Measurements from ENCODE around the gene GRIFIN.

Gene GRIFIN

DNA sequence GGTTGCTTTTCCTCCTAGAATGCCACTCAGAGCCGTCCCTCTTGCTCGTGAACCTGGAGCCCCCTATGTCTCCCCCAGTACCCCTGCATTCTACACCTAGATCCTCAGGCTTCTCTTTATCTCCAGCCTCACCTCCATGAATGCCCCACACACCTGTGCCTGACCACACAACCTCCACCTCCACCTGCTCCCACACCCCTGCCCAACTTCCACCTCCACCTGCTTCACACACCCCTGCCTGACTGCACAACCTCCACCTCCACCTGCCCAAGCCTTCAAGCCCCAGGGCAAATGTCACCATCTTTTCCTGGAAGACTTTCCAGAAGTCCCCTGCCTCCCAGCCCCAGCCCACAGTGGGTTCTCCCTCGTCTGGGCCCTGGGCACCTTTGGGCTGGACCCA is 36.5 kb upstream of the GRIFIN start:
- no peak for DNase-seq (ENCODE audit: low read depth in 2 of 2)

DNA sequence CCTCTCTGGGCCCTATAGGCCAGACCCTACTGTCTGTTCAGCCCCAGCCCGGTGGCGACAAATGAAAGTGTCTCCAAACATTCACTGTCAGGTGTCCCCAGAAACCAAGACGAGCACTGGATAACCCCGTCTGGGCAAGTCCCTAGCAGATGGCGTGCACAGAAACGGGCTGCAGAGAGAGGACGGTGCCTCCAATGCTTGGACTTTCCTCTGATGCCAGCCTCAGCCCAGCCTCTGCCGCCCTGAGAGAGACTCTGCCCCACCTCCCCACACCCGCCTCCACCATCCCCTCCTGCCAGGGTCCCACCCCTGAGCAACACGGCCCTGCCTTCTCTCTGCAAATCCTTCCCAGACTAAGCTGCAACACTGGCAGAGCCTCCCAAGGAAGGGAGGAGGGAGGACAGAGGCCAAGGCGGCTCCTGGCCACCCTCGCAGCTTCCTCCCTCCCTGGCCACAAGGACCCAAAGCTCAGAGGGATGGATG is 36.0 kb upstream of the GRIFIN start:
- no peak for DNase-seq (ENCODE audit: low read depth in 2 of 2)

DNA sequence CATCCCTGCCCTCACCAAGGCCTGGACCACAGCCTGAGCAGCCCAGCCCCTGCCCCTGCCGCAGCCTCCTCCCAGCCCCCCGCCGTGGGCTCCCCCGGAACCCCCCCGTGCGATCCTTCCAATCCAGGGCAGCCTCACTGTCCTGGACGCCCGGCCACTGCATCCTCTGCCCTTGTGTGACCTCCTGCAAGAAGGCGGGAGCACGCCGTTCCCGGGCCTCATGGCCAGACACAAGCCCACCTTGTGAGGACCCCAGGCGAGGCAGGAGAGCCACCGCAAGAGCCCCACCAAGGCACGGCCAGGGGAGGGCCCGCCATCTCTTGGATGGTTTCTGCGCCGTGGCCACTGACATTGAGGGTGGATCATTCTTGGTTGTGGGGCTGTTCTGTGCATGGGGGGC is 35.6 kb upstream of the GRIFIN start:
- DNase-seq (ENCODE audit: low read depth in 2 of 2), result no peak

DNA sequence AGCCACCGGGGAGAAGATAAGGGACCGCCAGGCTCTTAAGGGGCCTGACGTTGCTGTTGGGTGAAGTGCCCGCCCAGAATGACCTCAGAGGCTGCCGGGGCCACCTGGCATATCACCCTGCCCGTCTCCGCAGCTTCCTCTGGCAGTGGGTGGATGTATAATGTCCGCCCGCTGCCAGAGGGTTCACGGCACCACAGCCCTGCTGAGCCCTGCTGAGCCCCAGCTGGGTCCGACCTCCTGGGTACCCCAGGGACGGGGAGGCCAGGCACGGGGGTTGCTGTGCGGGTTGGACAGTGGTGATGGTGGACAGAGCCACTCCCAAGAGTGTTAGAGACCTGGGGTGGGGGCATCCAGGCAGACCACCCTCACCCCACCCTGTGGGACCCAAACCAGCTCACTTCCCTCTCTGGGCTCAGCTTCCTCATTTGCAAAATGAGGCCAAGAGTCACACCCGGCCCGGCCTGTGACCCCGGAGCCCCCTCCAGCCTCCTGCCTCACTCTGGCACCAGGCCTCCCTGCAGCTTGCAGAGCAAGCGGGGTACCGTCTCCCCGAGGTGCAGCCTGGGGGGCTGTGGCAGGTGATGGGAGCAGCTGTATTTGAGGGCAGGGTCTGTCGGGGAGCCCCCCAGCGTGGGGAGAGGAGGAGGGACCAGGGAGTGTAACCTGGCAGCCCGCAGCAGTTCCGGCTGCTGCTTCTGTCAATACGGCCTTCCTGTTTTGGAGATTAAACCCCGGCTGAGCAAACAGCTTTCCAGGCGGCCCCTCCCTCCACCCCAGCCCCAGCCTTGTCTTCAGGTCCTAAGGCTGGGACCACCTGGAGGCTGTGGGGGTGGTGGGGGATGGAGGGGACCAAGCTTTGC is 34.9 kb upstream of the GRIFIN start:
- DNase-seq (ENCODE audit: low read depth in 2 of 2), result no peak

DNA sequence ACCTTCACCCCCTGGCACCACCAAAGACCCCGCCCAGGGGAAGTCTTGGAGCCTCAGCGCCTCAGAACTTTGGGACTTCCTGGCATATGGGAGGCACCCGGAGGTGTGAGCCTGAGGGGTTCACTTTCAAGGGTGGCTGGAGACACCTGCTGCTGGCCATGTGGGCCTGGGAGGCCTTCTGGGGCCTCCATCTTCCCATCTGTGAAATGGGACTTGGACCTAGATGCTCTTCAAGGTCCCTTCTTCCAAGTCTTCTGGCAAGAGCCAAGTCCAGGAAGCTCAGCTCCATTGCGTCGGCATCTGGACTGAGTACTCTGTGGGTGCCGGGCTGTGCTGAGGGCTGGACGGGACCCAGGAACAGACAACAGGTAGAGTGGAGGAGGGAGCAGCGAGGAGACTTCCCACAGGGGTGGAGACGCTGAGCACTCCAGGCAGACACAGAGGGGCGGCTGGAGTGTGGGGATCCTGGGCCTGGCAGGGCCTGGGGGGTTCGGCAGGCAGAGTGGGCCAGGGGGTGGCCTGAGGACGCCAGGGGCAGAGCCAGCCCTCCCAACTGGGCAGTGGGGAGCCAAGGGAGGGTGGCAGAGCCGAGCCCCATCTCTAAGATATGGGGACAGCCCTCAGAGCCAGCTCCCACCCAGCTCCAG is 34.1 kb upstream of the GRIFIN start:
- DNase-seq (ENCODE audit: low read depth in 2 of 2), result no peak

DNA sequence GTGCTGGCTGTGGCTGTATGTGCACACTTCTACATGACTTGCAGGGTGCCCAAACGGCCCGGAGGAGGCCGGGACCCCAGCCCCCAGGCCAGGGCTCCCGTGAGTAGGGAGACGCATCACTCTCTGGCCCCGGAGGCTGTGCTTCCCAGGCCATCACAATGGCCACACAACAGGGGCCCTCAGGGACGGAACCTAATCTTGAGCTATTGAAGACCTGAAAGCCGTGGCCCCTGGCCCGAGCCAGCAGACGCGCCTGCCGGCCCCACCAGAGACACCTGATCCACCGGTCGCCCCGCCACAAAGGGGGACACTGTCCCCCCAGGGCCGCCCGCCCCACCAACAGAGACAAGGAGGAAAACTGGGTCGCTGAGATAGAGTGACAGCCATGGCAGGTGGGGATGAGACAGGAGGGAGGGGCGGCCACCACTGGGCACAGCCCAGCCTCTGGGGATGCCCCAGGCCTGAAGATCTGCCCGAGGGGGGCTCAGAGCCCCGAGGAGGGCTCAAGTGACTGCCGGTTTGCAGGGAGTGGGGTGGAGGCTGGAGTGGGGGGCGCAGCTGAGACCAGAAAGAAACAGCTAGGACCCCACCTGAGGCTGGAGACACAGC is 33.2 kb upstream of the GRIFIN start:
- no peak for DNase-seq (ENCODE audit: low read depth in 2 of 2)

DNA sequence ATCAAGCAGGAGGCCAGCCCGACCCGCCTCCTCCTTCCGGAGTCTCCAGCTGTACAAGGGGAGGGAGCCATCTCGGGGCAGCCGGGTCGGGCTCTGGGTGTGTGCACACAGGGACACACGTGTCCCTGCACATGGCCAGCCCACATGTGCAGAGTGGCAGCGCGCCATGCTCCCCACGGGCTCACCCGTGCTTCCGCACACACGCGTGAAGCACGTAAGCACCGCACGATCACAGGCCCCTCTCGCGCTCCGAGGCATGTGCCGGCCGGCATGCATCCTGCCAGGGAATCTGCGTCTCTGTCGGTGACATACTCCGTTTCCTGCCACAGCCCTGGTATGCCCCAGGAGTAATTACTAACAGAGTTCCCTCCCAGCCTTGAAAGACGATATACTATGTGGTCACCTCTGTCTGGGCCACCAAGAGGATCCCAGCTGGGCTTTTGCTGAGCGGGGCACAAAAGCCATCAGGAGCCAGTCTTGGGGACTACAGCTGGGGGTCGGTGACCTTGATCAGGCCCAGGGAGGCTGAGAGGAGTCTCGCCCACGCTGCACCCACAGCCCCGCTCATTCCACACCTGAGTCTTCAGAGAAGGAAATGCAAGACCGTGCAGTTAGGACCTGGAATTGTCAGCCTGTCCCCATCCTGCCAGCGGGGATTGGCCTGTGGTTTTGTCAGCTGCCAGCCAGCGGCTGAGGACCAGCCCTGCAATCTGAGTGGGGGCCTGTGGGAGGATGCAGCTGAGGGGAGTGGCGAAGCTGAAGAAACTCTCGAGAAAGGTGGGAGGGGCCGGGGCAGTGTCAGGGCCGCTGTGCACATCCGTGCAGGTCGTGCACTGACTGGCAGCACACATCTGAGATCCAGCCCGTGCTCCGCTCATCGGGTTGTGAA is 32.4 kb upstream of the GRIFIN start:
- peak in 1 of 2 donors; percentile 55 for DNase-seq (ENCODE audit: low read depth in 2 of 2)

DNA sequence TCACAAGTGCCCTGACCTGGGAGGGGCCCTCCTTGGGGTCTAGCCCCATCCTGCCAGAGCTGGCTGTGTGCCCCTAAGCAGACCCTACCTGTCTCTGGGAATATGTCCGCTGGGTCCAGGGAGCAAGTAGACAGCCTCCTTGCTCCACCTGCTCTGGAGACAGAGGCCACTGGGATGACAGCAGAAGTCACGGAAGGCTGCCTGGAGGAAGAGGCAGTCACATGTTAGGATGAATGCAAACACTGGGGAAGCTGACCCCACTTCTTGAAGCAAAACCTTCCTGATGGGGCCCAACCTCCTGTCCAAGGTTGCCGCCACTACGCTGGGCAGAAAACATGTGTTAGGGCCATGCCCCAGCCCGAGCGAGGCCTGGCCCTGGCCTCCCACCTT is 31.7 kb upstream of the GRIFIN start:
- DNase-seq (ENCODE audit: low read depth in 2 of 2), result no peak

DNA sequence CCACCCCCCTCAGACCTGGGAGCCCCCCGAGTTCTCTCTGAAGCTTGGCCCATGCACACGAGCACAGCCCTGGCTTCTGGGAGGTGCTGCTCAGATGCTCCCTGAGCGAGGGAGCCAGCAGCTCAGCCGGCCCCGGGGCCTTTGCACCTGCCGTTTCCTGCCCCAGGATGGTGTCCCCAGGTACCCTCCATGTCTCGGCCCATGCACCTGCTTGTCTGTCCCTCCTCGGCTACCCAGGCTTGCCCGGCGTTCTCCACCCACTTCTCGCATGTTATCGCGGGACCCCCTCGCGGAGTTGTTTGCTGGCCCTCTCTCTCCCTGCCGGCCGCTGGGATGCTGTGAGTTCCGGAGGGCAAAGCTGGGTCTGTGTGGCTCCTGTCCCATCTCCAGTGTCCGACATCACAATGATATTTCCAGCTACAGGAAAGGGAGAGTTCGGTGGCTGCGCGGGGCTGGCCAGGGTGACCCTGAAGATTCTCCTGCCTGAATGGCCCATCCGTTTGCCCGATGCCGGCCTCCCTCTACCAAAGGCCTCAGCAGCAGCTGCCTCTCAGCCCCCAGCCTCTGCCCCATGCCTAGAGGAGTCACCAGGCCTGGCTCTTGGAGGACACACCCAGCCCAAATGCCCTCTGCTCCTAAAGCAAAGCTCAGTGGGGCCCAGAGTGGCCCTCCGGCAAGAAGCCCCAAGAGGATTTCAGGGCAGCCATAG is 31.2 kb upstream of the GRIFIN start:
- no peak for DNase-seq (ENCODE audit: low read depth in 2 of 2)

DNA sequence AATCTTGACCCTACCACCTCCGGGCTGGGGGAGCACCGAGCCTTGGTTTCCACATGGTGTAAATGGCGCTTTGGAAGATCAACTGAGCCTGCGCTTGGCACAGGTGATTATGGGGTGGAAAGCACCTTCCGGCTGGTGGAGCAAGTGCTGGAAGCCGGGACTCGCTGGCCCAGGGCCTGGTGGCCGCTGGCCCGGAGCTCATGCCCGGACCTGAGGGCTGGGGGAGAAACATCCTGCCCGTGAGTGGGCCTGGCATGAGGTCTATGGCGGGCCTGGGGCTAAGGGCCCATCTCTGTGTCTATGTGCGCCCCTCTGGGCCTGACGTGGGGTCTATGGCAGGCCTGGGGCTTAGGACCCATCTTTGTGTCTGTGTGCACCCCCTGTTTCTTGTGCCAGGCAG is 29.2 kb upstream of the GRIFIN start:
- DNase-seq (ENCODE audit: low read depth in 2 of 2), result no peak

DNA sequence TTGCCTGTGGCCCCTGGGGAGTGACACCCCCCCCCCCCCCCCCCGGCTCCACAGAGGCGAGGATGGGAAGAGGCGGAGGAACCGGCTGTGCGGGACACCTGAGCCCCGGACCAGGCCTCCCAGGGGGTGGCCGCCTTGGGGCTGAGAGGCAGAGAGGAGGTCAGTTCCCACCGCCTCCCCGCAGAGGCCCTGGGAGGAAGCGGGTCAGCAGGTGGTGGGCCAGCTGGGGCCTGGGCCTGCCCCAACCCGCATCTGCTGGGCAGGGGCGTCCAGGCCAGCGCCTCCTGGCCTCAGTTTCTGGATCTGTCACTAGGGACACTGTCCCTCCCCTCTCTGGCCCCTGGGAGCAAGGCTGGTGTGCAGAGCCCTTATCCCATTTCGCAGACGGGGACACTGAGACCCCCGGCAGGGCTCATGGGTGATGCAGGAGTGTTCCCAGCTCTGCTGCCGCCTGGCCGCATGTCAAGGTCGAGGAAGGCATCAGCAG is 28.7 kb upstream of the GRIFIN start:
- no peak for DNase-seq (ENCODE audit: low read depth in 2 of 2)

DNA sequence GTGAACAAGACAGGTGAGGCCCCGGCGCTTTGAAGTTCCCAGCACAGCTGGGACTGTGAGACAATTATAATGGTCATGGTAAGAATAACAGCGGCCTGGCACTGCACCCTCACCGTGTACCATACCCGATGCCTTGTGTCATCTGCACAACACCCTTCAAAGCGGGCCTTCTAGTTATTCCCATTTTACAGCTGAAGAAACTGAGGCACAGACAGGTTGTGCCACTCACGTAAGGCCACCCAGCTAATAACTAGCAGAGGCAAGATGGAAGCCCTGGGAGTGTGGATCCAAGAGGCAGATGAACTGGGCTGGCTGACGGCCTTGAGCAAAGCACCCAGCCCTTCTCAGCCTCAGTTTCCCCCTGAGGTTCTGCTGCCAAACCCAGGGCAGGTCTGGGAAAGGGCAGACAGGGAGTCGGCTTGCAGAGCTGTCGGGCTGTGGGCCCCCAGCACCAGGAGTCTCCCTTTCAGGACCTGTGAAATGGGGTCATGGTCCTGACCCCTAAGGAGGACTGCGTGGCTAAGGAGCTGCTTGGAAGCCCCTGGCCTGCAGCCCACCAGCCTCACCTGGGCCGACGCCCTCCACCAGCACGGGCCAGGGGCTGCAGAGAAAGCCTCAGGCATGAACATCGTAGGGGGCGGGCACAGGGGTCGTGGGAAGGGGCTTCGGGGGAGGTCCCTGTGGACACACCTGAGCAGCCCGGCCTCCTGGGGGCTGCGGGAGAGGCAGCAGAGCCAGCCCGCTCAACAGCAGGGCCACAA is 28.1 kb upstream of the GRIFIN start:
- DNase-seq (ENCODE audit: low read depth in 2 of 2), result no peak

DNA sequence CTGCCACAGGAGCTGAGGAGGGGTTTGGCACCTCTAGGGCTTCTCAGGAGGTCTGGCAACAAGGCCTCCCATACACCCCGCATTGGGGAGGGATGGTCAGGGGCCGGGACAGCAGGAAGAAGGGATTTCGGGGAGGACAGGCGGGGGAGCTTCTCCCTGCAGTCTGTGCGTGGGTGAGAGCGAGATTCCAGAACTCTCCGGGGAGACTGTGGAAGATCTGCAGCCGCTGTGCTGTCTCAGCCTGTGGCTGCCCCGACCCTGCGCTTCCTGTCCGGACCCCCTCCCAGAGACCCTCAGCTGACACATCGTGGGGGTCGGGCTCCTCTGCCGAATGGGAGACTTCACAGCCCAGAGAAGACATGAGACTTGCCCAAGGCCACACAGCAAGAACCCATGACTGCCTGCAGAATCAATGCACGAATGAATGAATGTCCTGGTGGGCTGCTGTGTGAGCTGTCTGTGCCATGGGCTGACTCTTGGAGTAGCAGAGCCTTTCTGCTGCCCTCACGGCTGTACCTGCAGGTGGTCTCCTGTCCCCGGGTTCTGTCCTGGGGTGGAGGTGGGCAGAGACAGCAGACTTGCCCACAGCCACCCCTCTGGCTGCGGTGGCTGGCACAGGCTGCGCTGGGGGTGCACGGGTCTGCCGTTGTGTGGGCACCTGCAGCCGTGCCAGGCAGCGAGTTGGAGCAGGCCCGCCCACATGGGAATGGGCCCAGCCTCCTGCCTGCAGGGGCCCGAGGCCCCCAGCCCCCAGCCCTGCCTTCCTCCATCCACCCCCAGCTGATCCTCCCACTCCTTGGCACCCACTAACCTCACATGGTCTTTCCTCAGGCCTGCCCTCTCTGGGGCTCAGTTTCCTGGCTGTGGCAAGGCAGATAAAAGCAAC is 27.1 kb upstream of the GRIFIN start:
- DNase-seq (ENCODE audit: low read depth in 2 of 2), result no peak

DNA sequence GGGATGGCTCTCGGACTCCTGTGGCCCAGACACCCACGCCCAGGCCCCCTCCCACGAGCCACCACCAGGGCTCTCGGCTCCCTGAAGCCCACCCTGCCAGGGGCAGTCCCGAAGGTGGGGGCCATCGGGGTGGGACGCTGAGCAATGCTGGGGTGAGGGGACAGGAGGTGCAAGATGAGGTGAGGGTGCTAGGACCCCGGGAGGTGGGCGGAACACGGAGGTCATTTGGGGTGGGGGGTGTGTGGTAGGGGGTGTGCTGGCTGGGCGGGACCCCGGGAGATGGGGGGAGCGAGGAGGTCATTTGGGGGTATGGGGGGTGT is 26.4 kb upstream of the GRIFIN start:
- DNase-seq (ENCODE audit: low read depth in 2 of 2), result no peak

DNA sequence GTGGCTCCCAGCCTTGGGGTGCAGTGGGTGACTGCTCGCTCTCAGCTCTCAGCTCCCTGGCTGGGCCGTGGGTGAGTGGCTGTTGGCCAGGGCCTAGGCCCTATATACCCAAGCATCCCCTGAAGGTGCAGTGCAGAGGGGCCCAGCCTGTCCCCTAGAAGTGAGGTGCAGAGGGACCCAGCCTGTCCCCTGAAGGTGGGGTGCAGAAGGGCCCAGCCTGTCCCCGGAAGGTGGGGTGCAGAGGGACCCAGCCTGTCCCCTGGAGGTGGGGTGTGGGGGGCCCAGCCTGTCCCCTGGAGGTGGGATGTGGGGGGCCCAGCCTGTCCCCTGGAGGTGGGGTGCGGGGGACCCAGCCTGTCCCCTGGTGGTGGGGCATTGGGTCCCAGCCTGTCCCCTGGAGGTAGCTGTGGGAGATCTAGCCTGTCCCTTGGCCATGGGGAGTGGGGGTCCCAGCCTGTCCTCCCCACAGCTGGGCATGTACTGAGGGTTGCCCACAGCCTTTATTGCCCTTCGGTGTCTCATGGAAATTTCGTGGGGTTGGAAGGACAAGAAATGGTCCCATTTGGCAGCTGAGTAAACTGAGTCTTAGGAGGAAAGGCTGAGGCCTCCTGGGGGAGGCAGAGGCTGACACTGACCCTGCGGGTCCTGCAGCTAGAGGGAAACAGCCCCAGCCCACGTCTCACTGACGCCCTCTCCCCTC is 25.9 kb upstream of the GRIFIN start:
- DNase-seq (ENCODE audit: low read depth in 2 of 2), result no peak

DNA sequence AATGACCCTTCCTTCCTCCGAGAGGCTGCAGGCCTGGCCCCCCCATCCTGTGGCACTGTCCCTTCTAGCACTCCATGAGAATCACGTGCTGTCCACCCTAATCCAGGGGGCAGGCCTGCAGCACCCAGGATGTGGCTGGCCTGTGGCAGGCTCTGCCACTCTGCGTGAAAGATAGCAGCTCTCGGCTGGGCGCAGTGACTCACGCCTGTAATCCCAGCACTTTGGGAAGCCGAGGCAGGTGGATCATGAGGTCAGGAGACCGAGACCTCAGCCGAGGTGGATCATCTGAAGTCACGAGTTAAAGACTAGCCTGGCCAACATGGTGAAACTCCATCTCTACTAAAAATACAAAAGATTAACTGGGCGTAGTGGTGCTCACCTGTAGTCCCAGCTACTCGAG is 24.5 kb upstream of the GRIFIN start:
- DNase-seq (ENCODE audit: low read depth in 2 of 2), result no peak

DNA sequence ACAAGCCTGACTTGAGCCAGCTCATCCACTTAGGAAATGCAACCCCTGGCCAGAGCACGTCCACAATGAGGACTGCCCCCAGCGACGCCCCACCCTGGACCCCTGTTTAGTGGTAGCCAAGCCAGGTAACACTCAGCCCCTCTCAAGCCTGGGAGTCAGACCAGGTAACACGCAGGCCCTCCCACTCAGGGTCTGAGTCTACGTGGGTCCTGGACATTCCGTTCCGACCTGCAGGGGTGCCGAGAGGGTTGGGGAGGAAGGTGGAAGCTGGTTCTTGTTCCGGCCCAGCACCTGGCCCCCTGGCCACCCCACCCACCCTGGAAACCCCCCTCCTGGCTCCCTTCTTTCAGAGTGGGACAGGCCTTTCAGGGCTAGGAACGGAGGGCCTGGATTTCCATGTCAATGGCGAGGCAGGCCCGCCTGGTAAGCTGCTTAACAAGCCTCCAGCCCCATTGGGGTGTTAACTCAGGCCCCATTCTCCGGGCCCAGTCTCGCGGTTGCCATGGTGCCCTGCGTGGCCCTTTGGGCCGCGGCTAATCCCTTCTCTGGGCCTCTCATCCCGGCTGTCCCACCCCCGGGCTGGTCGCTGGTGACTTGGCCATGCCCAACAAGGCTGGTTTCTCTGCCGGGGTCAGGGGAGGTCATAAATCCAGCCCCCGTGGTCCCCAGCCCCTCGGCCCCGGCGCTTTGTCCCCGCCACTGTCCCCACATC is 23.7 kb upstream of the GRIFIN start:
- no peak for DNase-seq (ENCODE audit: low read depth in 2 of 2)

DNA sequence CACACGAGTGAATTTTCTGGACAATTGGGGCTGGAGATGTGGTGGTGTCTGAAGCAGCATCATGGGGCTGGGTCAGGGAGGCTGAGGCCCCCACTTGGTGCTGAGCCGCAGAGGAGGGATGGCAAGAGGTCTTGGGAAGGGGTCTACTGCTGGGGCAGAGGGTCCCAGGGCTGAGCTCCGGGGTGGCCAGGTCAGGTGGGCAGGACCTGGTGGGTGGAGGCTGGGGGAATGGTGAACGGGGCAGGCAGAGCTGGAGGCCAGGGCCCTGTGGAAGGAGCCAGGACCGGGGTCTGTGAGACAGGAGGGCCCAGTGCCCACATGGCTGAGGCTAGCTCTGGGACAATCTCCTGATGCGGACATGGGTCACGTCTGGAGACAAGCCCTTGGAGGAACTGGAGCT is 23.0 kb upstream of the GRIFIN start:
- DNase-seq (ENCODE audit: low read depth in 2 of 2), result no peak

Data from stimulated activated CD8-positive, alpha-beta memory T cell treated with anti-CD3 and anti-CD28 coated beads, Interleukin-2, amount 100 ng/mL, for 1 hour (primary cell).